Right lobe of liver (tissue), 6 donors: ENCODE measurements around the gene PSMD6. TPM values are rescaled to one million over a fixed set of nuclear protein-coding genes. Genes with fewer than 3 reads are reported as not detected.

Source experiments
- ATAC-seq, 4 donors: fragments of 200-7000 bp; cut with Tn5 transposase; one replicate each; pipeline ENCODE4 v1.9.1; 2020; ENCODE audit warnings: mild to moderate bottlenecking in 4 of 4, moderate library complexity in 4 of 4
- DNase-seq, 3 donors: peaks; one replicate each; pipeline ENCODE4 v3.0.0-alpha.2; 2020
- H3K27ac ChIP-seq, 3 donors: fragments of 200-600 bp; one replicate each; pipeline ENCODE4 v1.8.0; 2022
- H3K27me3 ChIP-seq, 2 donors: fragments of 200-600 bp; one replicate each; pipeline ENCODE4 v1.8.0; 2022
- H3K36me3 ChIP-seq, 4 donors: fragments of 200-600 bp; sonication (generic) in 1 of 4; one replicate each; pipeline versions ENCODE4 v1.5.1 to v1.8.0; 2017 to 2022; ENCODE audit warnings: control low read depth in 1 of 4
- H3K4me1 ChIP-seq, 4 donors: fragments of 200-600 bp; sonication (generic) in 1 of 4; one replicate each; pipeline versions ENCODE4 v1.5.1 to v1.8.0; 2017 to 2022; ENCODE audit warnings: control low read depth in 1 of 4
- H3K4me3 ChIP-seq, 3 donors: fragments of 200-600 bp; one replicate each; pipeline ENCODE4 v1.8.0; 2022
- H3K9me3 ChIP-seq, 4 donors: fragments of 200-600 bp; sonication (generic) in 1 of 4; one replicate each; pipeline versions ENCODE4 v1.5.1 to v1.8.0; 2017 to 2022; ENCODE audit warnings: control low read depth in 1 of 4
- POLR2A ChIP-seq: fragments of 450-650 bp; IDR thresholded peaks from one replicate; pipeline ENCODE4 v1.6.1; 2017; ENCODE audit warnings: antibody characterized with exemption, mild to moderate bottlenecking
- WGBS: methylation state at CpG from one replicate; pipeline ENCODE4 v1.1.6; 2018; ENCODE audit warnings: low coverage, low lambda C conversion rate; ENCODE audit not compliant: insufficient coverage; ENCODE audit errors: missing lambda C conversion rate; 5-methylcytosine and 5-hydroxymethylcytosine counted together
- intact Hi-C, 2 donors: fragments of 100-400 bp; cut with DNase I; formaldehyde crosslinking; loops; one replicate each; pipeline versions ENCODE4 v1.11.2 to v1.14.1; 2022
- total RNA-seq, 6 experiments: library from RNA; depleted of rRNA in 2 of 6; stranded (reverse); fragments of >200 nt in 2 of 6; fragmentation: NEBNext Ultra II Directional in 3 of 6; extraction: Animal tissue kit (Norgen Biotek cat#: 25700) in 3 of 6; gene quantifications; one replicate each; pipeline versions ENCODE4 v1.1.0 to v1.2.4, GENCODE V29; 2016 to 2023
- TF ChIP-seq, protein P1 (sequence below), 4 donors: fragments of 200-600 bp in 3 of 4; fragments of 450-650 bp in 1 of 4; IDR thresholded peaks; one replicate each; pipeline versions ENCODE4 v1.5.1 to v1.8.0; 2016 to 2022; ENCODE audit warnings: antibody characterized with exemption in 4 of 4, mild to moderate bottlenecking in 2 of 4
- donor health status: DM: no; HTN: yes; CAD: no.
- donor health status: DM: no; HTN: no; CAD: no.
- donor health status: DM: no; HTN: no; CAD: no.
- donor health status: DM: no; HTN: yes; CAD: no.
- donor health status: DM: no; HTN: yes; CAD: no.

The PSMD6 gene
- total RNA-seq, 6 experiments from 2014 or later = 33.1 to 41.9 (median 35.9) TPM

DNA sequence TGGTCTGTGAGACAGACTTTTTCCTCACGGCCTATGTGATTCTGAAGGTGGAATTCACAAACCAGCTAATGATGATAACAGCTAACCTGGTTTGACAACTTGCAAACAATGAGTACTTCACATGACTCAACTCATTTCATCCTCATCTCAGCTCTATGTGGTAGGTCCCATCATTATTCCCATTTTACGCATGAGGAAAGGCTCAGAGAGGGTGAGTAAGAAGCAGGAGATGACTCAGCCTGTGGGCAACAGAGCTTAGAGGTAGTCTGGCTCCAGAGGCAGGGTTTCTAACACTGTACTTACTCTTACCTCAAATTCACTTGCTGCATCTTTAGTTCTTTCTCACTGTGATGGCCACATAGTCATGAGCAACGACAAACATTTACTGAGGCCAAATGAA, 25.8 kb upstream of the PSMD6 start:
- intact Hi-C loops = no loop called here
- DNase-seq (no peak), ATAC-seq (no peak)
- Histone ChIP-seq H3K27ac (no peak overlapping the region), H3K27me3 (no peaks in the 10 kb centered on the region), H3K4me1 (no peaks in the 10 kb centered on the region), H3K36me3 (no peaks in the 10 kb centered on the region), H3K9me3 (no peaks in the 10 kb centered on the region), H3K4me3 (no peak overlapping the region)
- TF ChIP-seq, protein P1, sequence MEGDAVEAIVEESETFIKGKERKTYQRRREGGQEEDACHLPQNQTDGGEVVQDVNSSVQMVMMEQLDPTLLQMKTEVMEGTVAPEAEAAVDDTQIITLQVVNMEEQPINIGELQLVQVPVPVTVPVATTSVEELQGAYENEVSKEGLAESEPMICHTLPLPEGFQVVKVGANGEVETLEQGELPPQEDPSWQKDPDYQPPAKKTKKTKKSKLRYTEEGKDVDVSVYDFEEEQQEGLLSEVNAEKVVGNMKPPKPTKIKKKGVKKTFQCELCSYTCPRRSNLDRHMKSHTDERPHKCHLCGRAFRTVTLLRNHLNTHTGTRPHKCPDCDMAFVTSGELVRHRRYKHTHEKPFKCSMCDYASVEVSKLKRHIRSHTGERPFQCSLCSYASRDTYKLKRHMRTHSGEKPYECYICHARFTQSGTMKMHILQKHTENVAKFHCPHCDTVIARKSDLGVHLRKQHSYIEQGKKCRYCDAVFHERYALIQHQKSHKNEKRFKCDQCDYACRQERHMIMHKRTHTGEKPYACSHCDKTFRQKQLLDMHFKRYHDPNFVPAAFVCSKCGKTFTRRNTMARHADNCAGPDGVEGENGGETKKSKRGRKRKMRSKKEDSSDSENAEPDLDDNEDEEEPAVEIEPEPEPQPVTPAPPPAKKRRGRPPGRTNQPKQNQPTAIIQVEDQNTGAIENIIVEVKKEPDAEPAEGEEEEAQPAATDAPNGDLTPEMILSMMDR (IDR thresholded peaks at IDR 0.05) = no peak
- TF ChIP-seq POLR2A = no peak
- 64% methylated on average over 3 of the region's 3 CpGs for WGBS

DNA sequence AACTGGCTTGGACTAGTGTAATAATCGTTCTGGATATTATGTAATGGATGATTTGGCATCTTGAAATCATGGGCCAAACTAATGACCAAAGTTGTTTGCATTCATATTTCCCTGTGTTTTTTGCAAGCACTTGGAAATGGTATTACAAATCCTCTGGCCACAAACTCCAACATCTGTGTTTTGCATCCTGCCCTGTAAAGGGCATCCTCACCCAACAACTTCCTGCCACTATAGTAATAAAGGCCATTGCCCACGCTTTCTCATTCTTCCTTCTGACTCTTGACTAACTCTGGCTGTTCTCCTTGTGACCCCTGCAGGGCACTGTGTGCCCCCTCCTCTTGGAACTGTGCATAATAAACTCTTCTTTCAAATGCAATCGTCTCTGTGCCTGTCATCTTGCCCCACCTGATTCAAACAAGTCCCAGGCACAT, 25.4 kb upstream of the PSMD6 start:
- Histone ChIP-seq H3K27me3 (no peaks in the 10 kb centered on the region), H3K36me3 (no peaks in the 10 kb centered on the region), H3K4me3 (no peak overlapping the region), H3K9me3 (no peaks in the 10 kb centered on the region), H3K4me1 (no peaks in the 10 kb centered on the region), H3K27ac (no peak overlapping the region)
- TF ChIP-seq POLR2A = no peak
- TF ChIP-seq, protein P1 (IDR thresholded peaks at IDR 0.05) = no peak
- DNase-seq (no peak), ATAC-seq (no peak)
- WGBS = 24% methylated on average over 3 of the region's 3 CpGs
- intact Hi-C loops = no loop called here

GRCh38 chr3:64047787-64048186, 24.5 kb upstream of the PSMD6 start:
- no peak overlapping the region for H3K4me3 ChIP-seq

DNA sequence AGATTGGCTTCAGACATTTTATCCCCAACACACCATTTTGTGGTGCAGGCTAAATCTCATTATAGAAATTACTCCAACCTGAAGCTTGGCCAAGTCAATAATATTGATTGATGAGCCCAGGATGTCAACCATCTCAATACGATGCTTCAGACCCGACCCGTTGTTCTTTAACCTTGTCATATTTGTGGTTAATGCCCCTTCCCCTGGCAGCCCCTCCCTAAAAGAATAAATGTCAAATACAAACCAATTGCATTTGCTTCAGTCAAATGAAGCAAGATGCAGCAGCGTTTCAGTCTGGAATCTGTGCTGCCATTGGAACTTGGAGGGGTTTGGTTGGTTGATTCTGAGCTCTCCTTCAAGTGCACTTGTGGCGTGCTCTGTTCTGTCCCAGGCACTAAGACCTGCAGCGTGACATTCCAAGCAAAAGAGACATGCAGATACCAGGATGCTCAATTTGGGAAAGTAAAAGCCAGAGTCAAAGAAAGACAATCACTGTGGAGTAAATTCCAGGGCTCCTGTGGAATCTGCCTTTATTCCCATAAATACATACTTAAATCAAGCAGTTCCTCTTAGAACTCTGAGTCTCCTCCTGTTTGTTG, 23.8 kb upstream of the PSMD6 start:
- Histone ChIP-seq H3K9me3 (no peaks in the 10 kb centered on the region), H3K27me3 (no peaks in the 10 kb centered on the region), H3K27ac (no peak overlapping the region), H3K4me1 (no peaks in the 10 kb centered on the region), H3K36me3 (no peaks in the 10 kb centered on the region), H3K4me3 (no peak overlapping the region)
- WGBS = 35% methylated on average over 6 of the region's 6 CpGs
- no peak for TF ChIP-seq POLR2A
- TF ChIP-seq, protein P1 (IDR thresholded peaks at IDR 0.05) = no peak
- intact Hi-C loops = no loop called here
- ATAC-seq (no peak), DNase-seq (no peak)

More at GRCh38 chr3:64047787-64048186, 24.5 kb upstream of the PSMD6 start:
- Histone ChIP-seq H3K27me3 (no peaks in the 10 kb centered on the region), H3K27ac (no peak overlapping the region), H3K36me3 (no peaks in the 10 kb centered on the region), H3K9me3 (no peaks in the 10 kb centered on the region), H3K4me1 (no peaks in the 10 kb centered on the region)
- intact Hi-C loops = no loop called here
- TF ChIP-seq, protein P1 (IDR thresholded peaks at IDR 0.05) = no peak
- TF ChIP-seq POLR2A = no peak
- WGBS = 55% methylated on average over 7 of the region's 7 CpGs
- no peak for ATAC-seq
- DNase-seq = no peak
